Naive thymus-derived CD4-positive, alpha-beta T cell (primary cell): ENCODE measurements around the gene C1QL4. TPM values are rescaled to one million over a fixed set of nuclear protein-coding genes. Genes with fewer than 3 reads are reported as not detected.

ENCODE experiments used
- ATAC-seq: fragments of 150-1000 bp; cut with Tn5 transposase; 2 replicates; pipeline ENCODE4 v1.10.0; 2021; ENCODE audit warnings: mild to moderate bottlenecking, moderate library complexity
- CTCF ChIA-PET: fragments of 350-600 bp; sonication (Branson Sonifier 250); formaldehyde crosslinking; loops from one replicate; lab custom pipeline; 2021; ENCODE audit warnings: antibody characterized with exemption; lab: Charles Lee
- POLR2A ChIA-PET: fragments of 350-600 bp; sonication (Branson Sonifier 250); formaldehyde crosslinking; loops from one replicate; lab custom pipeline; 2021; ENCODE audit warnings: antibody characterized with exemption, inconsistent platforms; lab: Charles Lee
- DNase-seq, 9 donors: peaks; one replicate each; pipeline versions ENCODE4 v3.0.0 to v3.0.0-alpha.2; 2020 to 2022; ENCODE audit warnings: mixed read lengths in 1 of 9
- H3K27ac ChIP-seq: one replicate; pipeline ENCODE4 v1.7.0; 2013; ENCODE audit warnings: mild to moderate bottlenecking, low read depth, low read length, moderate library complexity
- H3K27me3 ChIP-seq, 2 donors: one replicate each; pipeline ENCODE4 v1.7.0; 2013; ENCODE audit warnings: low read length in 2 of 2, mild to moderate bottlenecking in 2 of 2, moderate library complexity in 2 of 2; ENCODE audit not compliant: control insufficient read depth in 2 of 2, insufficient read depth in 2 of 2
- H3K36me3 ChIP-seq, 3 experiments: 1 replicate in 2 of 3; 2 replicates in 1 of 3; pipeline ENCODE4 v1.7.0; 2013; ENCODE audit warnings: low read length in 3 of 3, mild to moderate bottlenecking in 3 of 3, moderate library complexity in 1 of 3; ENCODE audit not compliant: insufficient read depth in 3 of 3, control insufficient read depth in 2 of 3
- H3K4me1 ChIP-seq, 2 donors: one replicate each; pipeline ENCODE4 v1.7.0; 2013; ENCODE audit warnings: low read length in 2 of 2, mild to moderate bottlenecking in 2 of 2, moderate library complexity in 1 of 2; ENCODE audit not compliant: control insufficient read depth in 2 of 2, insufficient read depth in 2 of 2
- H3K4me3 ChIP-seq: 2 replicates; pipeline ENCODE4 v1.7.0; 2013; ENCODE audit warnings: mild to moderate bottlenecking, low read length
- H3K9me3 ChIP-seq, 3 experiments: 1 replicate in 2 of 3; 2 replicates in 1 of 3; pipeline ENCODE4 v1.7.0; 2013; ENCODE audit warnings: low read length in 3 of 3; ENCODE audit not compliant: control insufficient read depth in 2 of 3
- H3K27ac Mint-ChIP-seq, 9 donors: one replicate each; pipeline ENCODE4 v1.8.0; 2020 to 2022; ENCODE audit warnings: mixed read lengths in 9 of 9, mild to moderate bottlenecking in 8 of 9, moderate library complexity in 5 of 9, inconsistent platforms in 2 of 9
- H3K27me3 Mint-ChIP-seq, 5 donors: one replicate each; pipeline ENCODE4 v1.8.0; 2021 to 2022; ENCODE audit warnings: mixed read lengths in 5 of 5, mild to moderate bottlenecking in 1 of 5
- H3K36me3 Mint-ChIP-seq, 5 donors: one replicate each; pipeline ENCODE4 v1.8.0; 2020 to 2022; ENCODE audit warnings: mixed read lengths in 5 of 5, mild to moderate bottlenecking in 3 of 5, inconsistent platforms in 1 of 5
- H3K4me1 Mint-ChIP-seq, 7 donors: one replicate each; pipeline ENCODE4 v1.8.0; 2020 to 2022; ENCODE audit warnings: mixed read lengths in 7 of 7, mild to moderate bottlenecking in 3 of 7, inconsistent platforms in 1 of 7
- H3K4me3 Mint-ChIP-seq, 10 donors: one replicate each; pipeline ENCODE4 v1.8.0; 2020 to 2022; ENCODE audit warnings: mild to moderate bottlenecking in 10 of 10, mixed read lengths in 10 of 10, moderate library complexity in 6 of 10, inconsistent platforms in 2 of 10
- H3K9me3 Mint-ChIP-seq, 11 donors: one replicate each; pipeline ENCODE4 v1.8.0; 2020 to 2022; ENCODE audit warnings: mixed read lengths in 11 of 11, mild to moderate bottlenecking in 4 of 11, inconsistent platforms in 1 of 11, moderate library complexity in 1 of 11
- intact Hi-C, 2 donors: fragments of 100-400 bp; cut with micrococcal nuclease; formaldehyde crosslinking; loops; one replicate each; pipeline ENCODE4 v1.15.1; 2023
- polyA plus RNA-seq, 2 donors: library from polyadenylated mRNA; unstranded; fragments of 300-500 nt; fragmentation: Illumina TruSeq; gene quantifications; one replicate each; pipeline ENCODE4 v1.2.3, GENCODE V29; 2021
- total RNA-seq, 6 experiments: library from RNA in 5 of 6; stranded (reverse) in 5 of 6; gene quantifications; 1 replicate in 5 of 6; 2 replicates in 1 of 6; pipeline ENCODE4 v1.2.3 and lab custom pipeline; 2021 to 2026

The C1QL4 gene
- total and polyA plus RNA-seq, 7 experiments from 2014 or later: not detected

DNA sequence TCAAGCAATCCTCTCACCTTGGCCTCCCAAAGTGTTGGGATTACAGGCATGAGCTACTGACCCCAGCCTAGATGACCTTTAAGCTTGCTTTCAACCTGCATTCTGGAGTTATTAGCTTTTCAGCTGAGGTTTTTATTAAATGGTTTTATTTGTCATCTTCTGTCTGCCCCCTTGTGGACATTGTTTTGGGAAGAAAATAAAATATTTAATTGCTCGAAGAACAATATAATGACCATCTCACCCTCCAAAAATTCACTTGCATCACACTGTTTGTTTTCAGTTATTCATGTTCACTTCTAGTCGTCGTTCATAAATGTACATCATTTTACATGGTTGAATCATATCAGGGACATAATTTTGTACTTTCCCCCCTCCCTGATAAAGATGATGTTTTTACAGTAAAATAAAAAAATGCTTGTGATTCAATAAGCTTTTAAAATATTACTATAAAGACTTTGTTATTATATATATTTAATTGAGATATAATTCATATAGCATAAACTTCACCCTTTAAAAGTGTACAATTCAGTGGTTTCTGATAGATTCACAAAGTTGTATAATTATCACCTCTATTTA is 20.2 kb upstream of the C1QL4 start:
- ATAC-seq (no peak), DNase-seq (no peak)
- Mint-ChIP-seq H3K9me3 (peaks cover 0 to 2% (median 0%) of the 10 kb centered on the region in 11 donors), H3K4me3 (no peak overlapping the region), H3K27ac (peak overlapping the region in 1 of 9 donors; percentile 26), H3K4me1 (peaks cover 0 to 7% (median 4%) of the 10 kb centered on the region in 7 donors), H3K27me3 (peaks cover 19 to 57% (median 40%) of the 10 kb centered on the region in 5 donors), H3K36me3 (no peaks in the 10 kb centered on the region)
- Histone ChIP-seq H3K4me1 (no peaks in the 10 kb centered on the region), H3K9me3 (no peaks in the 10 kb centered on the region), H3K27me3 (no peaks in the 10 kb centered on the region), H3K27ac (no peak overlapping the region), H3K4me3 (no peak overlapping the region), H3K36me3 (no peaks in the 10 kb centered on the region)
- ChIA-PET POLR2A (interaction anchor here (0.8 kb wide), 1 partner anchor 9 kb away, joined by 3 read pairs; no protein-coding TSS in a partner anchor), CTCF (interaction anchor here (0.6 to 8.1 kb wide), 8 partner anchors 9 to 225 kb away, joined by 3 to 270 read pairs (median 11); partner anchors contain the start of gene DNAJC22)
- intact Hi-C loops: no loop called here

DNA sequence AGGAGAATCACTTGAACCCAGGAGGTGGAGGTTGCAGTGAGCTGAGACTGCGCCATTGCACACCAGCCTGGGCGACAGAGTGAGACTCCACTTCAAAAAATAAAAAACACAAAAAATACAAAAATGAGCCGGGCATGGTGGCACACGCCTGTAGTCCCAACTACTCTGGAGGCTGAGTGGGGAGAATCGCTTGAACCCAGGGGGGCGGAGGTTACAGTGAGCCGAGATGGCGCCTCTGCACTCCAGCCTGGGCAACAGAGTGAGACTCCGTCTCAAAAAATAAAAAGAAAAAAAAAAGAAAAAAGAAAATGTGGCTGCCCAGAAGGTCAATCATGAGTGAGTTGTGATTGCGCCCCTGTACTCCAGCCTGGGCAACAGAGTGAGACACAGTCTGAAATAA is 18.9 kb upstream of the C1QL4 start:
- Histone ChIP-seq H3K4me3 (no peak overlapping the region), H3K36me3 (no peaks in the 10 kb centered on the region), H3K27me3 (peaks cover 0 to 2% of the 10 kb centered on the region in 2 donors), H3K9me3 (no peaks in the 10 kb centered on the region), H3K27ac (no peak overlapping the region), H3K4me1 (no peaks in the 10 kb centered on the region)
- no peak for DNase-seq
- H3K27ac Mint-ChIP-seq: no peak overlapping the region
- H3K9me3 Mint-ChIP-seq: peaks cover 0 to 2% (median 0%) of the 10 kb centered on the region in 11 donors
- H3K4me3 Mint-ChIP-seq: no peak overlapping the region
- H3K36me3 Mint-ChIP-seq: no peaks in the 10 kb centered on the region
- intact Hi-C loops: no loop called here
- no peak for ATAC-seq
- peaks cover 32 to 64% (median 47%) of the 10 kb centered on the region in 5 donors for H3K27me3 Mint-ChIP-seq
- CTCF ChIA-PET: interaction anchor here (3.6 to 8.1 kb wide), 2 partner anchors 156 to 226 kb away, joined by 30 to 270 read pairs; no protein-coding TSS in a partner anchor
- POLR2A ChIA-PET: no interaction called here
- H3K4me1 Mint-ChIP-seq: peaks cover 0 to 7% (median 4%) of the 10 kb centered on the region in 7 donors

DNA sequence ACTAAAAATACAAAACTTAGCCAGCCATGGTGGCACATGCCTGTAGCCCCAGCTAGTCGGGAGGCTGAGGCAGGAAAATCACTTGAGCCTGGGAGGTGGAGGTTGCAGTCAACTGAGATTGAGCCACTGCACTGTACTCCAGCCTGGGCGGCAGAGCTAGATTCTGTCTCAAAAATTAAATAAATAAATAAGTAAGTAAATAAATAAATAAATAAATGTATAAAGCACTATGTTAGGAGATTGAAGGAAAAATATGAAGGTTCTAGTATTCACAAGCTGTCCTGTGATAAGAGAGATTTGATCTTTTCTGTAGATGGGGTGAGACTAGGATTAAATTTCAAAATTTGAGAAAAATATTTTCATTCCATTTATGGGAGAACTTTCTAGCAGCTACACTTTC is 15.4 kb upstream of the C1QL4 start:
- POLR2A ChIA-PET: no interaction called here
- intact Hi-C loops: no loop called here

DNA sequence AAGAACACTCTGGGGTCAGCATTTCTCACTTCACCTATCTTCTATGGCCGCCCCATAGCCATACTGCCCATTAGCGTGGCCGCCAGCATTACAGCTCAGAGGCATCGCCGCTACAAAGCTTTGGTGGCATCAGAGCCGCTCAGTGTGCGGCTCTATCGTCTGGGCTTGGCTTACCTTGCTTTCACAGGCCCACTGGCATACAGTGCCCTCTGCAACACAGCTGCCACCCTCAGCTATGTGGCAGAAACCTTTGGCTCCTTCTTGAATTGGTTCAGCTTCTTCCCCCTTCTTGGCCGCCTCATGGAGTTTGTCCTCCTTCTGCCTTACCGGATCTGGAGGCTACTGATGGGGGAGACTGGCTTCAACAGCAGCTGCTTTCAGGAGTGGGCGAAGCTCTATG is 12.3 kb upstream of the C1QL4 start:
- no peak overlapping the region for H3K27ac ChIP-seq
- DNase-seq: no peak
- H3K4me1 Mint-ChIP-seq: peaks cover 12 to 28% (median 22%) of the 10 kb centered on the region in 7 donors
- no peak for ATAC-seq
- peaks cover 25 to 28% of the 10 kb centered on the region in 2 donors for H3K4me1 ChIP-seq
- no peaks in the 10 kb centered on the region for H3K36me3 Mint-ChIP-seq
- H3K4me3 Mint-ChIP-seq: no peak overlapping the region
- H3K27me3 Mint-ChIP-seq: peaks cover 48 to 81% (median 67%) of the 10 kb centered on the region in 5 donors
- peaks cover 0 to 3% (median 0%) of the 10 kb centered on the region in 11 donors for H3K9me3 Mint-ChIP-seq
- intact Hi-C loops: loop anchor here in 1 of 2 donors (5.0 kb wide), 1 partner anchor 257 kb away; the partner anchor contains the start of gene DHH
- ChIA-PET POLR2A (no interaction called here), CTCF (interaction anchor here (0.8 to 3.3 kb wide), 2 partner anchors 9 to 11 kb away, joined by 5 to 19 read pairs; no protein-coding TSS in a partner anchor)
- no peaks in the 10 kb centered on the region for H3K36me3 ChIP-seq
- H3K27me3 ChIP-seq: peaks cover 26 to 41% of the 10 kb centered on the region in 2 donors
- no peaks in the 10 kb centered on the region for H3K9me3 ChIP-seq
- H3K27ac Mint-ChIP-seq: no peak overlapping the region
- no peak overlapping the region for H3K4me3 ChIP-seq

More for the DNA sequence above, 15.4 kb upstream of the C1QL4 start:
- no peak for ATAC-seq
- CTCF ChIA-PET: interaction anchor here (0.6 to 2.8 kb wide), 4 partner anchors 10 to 126 kb away, joined by 4 to 15 read pairs (median 6); no protein-coding TSS in a partner anchor
- Histone ChIP-seq H3K36me3 (no peaks in the 10 kb centered on the region), H3K9me3 (no peaks in the 10 kb centered on the region), H3K4me3 (no peak overlapping the region), H3K27ac (no peak overlapping the region), H3K27me3 (peaks cover 17 to 22% of the 10 kb centered on the region in 2 donors), H3K4me1 (peaks cover 7 to 8% of the 10 kb centered on the region in 2 donors)
- Mint-ChIP-seq H3K4me1 (peaks cover under 1 to 3% (median 2%) of the 10 kb centered on the region in 7 donors), H3K27me3 (peaks cover 41 to 74% (median 59%) of the 10 kb centered on the region in 5 donors), H3K9me3 (peaks cover 0 to 2% (median 0%) of the 10 kb centered on the region in 11 donors), H3K4me3 (no peak overlapping the region), H3K36me3 (no peaks in the 10 kb centered on the region), H3K27ac (no peak overlapping the region)
- no peak for DNase-seq

DNA sequence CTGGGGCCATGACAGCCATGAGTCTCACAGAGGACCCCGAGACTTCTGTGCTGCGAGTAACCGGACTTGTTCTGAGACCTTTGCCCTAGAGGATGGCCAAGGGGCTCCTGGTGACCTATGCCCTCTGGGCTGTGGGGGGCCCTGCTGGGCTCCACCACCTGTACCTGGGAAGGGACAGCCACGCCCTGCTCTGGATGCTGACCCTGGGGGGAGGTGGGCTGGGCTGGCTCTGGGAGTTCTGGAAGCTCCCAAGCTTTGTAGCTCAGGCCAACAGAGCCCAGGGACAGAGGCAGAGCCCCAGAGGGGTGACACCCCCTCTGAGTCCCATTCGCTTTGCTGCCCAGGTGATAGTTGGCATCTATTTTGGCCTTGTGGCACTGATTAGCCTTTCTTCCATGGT is 11.8 kb upstream of the C1QL4 start:
- Histone ChIP-seq H3K27ac (no peak overlapping the region), H3K36me3 (no peaks in the 10 kb centered on the region), H3K4me1 (peaks cover 29 to 33% of the 10 kb centered on the region in 2 donors), H3K4me3 (no peak overlapping the region), H3K9me3 (no peaks in the 10 kb centered on the region), H3K27me3 (peaks cover 26 to 45% of the 10 kb centered on the region in 2 donors)
- ChIA-PET CTCF (interaction anchor here (0.8 to 3.3 kb wide), 2 partner anchors 10 to 11 kb away, joined by 5 to 19 read pairs; no protein-coding TSS in a partner anchor), POLR2A (no interaction called here)
- ATAC-seq (no peak), DNase-seq (peak in 1 of 9 donors; percentile 7)
- H3K27me3 Mint-ChIP-seq: peaks cover 52 to 83% (median 71%) of the 10 kb centered on the region in 5 donors
- no peak overlapping the region for H3K27ac Mint-ChIP-seq
- peaks cover 12 to 32% (median 27%) of the 10 kb centered on the region in 7 donors for H3K4me1 Mint-ChIP-seq
- no peaks in the 10 kb centered on the region for H3K36me3 Mint-ChIP-seq
- peak overlapping the region in 6 of 10 donors; percentile 21 to 85 (median 30) for H3K4me3 Mint-ChIP-seq
- H3K9me3 Mint-ChIP-seq: peaks cover 0 to 3% (median 0%) of the 10 kb centered on the region in 11 donors
- intact Hi-C loops: loop anchor here in 1 of 2 donors (5.0 kb wide), 1 partner anchor 256 kb away; the partner anchor contains the start of gene DHH

DNA sequence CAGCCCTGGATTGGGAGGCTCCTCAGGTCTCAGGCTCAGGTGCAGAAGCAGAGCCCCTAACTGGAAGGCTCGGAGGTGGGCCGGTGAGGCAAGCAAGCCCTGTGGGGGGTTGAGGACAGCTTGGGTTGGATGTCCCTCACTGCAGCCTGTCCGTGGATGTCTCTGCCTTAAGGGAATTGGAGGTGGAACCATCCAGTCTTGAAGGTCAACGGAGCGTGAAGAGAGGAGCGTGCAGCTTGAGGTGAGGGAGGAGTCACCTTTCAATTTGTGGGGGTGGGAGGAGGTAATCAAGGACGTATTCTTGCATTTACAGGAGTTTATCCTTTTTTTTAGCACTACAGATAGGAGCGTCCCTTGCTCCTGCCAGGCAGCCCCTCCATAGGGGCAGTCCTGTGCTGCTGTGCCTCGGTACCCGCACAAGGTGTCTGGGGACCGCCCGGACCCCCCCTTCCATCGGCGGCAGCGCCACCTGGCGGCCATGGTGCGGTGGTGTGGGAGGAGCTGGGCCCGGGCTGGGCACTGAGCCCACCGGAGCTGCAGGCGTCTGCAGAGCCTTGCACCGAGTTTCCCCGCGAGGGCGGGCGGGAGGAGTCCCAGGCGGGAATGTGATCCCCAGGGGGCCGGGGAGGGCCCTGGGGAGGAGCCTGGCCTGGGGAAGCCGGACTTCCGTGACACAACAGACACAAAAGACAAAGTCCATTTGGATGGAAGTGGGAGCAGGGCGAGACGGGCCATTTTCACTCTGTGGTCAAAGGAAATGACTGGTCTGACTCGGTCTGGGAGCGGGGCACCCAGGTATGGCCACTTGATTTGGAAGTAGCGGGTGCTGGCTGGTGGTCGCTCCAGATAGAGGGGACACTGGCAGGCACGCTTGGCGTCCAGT is 10.6 kb upstream of the C1QL4 start:
- ChIA-PET CTCF (interaction anchor here (0.5 to 3.3 kb wide), 15 partner anchors 9 to 169 kb away, joined by 3 to 26 read pairs (median 5); partner anchors contain the start of gene SPATS2), POLR2A (interaction anchor here (1.6 to 2.5 kb wide), 2 partner anchors 20 to 25 kb away, joined by 4 to 8 read pairs; partner anchors contain the start of genes SPATS2 and TROAP)
- no peak overlapping the region for H3K27ac ChIP-seq
- H3K36me3 Mint-ChIP-seq: no peaks in the 10 kb centered on the region
- peaks cover 0 to 1% (median 0%) of the 10 kb centered on the region in 11 donors for H3K9me3 Mint-ChIP-seq
- peak overlapping the region; percentile 78 to 94 (median 88) for H3K4me3 Mint-ChIP-seq
- no peaks in the 10 kb centered on the region for H3K36me3 ChIP-seq
- H3K9me3 ChIP-seq: no peaks in the 10 kb centered on the region
- H3K27ac Mint-ChIP-seq: peak overlapping the region in 3 of 9 donors; percentile 15 to 76 (median 74)
- peaks cover 52 to 87% (median 71%) of the 10 kb centered on the region in 5 donors for H3K27me3 Mint-ChIP-seq
- peaks cover 42 to 45% of the 10 kb centered on the region in 2 donors for H3K4me1 ChIP-seq
- ATAC-seq (peak; percentile 90), DNase-seq (peak; percentile 58 to 87 (median 76))
- H3K4me1 Mint-ChIP-seq: peaks cover 12 to 45% (median 36%) of the 10 kb centered on the region in 7 donors
- H3K27me3 ChIP-seq: peaks cover 26 to 49% of the 10 kb centered on the region in 2 donors
- intact Hi-C loops: loop anchor here (1.0 to 5.0 kb wide), 4 partner anchors 10 to 255 kb away; partner anchors contain the start of genes C1QL4 (in 2 of the 2) and DHH (in 1 of the 2)
- peak overlapping the region; percentile 85 for H3K4me3 ChIP-seq
